CD4-positive, alpha-beta T cell treated with Interleukin-2 at 100 ng/mL for 4 hours (primary cell): ENCODE results near the gene GPR17.

Experiments used
- DNase-seq: peaks from one replicate; pipeline ENCODE4 v3.0.0-alpha.2; 2020; ENCODE audit warnings: low spot score

The GPR17 gene

DNA sequence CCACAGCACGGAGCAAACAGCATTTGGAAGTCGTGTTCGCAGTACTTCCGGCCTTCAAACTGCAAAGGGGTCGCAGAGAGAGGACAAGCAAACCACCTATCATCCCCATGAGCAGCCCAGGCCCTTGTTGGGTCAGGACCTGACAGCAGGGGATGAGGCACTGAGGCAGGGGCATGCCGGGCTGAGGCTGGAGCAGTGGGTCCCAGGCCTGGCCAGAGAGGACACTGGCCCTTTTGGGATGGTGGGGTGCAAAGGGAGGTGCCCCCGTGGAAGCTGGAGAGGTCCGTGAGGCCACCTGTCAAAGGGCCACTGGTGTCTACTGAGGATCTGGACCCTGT, 8.9 kb downstream of the GPR17 start:
- no peak for DNase-seq

DNA sequence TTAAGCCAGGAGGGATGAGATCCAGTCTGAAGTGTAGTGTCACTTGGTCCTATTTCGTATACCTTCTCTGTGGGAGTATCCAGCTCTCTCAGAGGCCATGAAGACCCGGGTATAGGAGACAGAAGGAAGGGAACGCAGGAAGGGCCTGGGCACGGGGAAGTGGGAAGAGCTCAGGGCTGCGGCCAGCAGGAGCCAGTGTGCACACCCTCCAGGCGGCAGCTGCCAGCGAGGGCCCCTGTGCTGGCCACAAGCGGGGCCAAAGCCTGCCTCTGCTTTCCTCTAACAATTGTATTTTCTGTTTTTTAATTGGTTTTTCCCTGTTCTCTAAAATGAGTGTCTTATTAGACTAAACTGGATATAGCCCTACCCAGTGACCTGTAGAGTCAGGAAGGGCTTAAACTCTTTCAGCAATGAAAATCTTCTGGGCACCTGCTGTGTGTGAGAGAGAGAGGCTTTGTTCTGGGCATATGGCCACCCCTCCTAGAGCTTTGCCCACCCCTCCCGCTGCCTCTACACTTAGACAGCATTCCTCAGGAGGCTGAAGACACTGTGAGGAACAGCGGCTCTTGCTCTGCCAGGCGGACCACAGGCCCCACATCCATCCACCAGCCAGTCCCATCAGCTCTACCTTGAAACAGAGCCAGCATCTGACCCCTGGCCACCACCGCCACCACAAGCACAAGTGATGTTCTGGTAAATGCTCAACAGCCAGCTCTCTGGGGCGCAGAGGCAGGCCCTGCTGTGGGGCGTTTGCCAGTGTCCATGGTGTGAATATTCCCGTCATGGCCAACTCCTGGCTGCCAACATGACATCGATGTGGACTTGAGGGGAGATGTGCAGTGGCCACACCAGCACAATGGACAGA, 9.5 kb downstream of the GPR17 start:
- DNase-seq: no peak

DNA sequence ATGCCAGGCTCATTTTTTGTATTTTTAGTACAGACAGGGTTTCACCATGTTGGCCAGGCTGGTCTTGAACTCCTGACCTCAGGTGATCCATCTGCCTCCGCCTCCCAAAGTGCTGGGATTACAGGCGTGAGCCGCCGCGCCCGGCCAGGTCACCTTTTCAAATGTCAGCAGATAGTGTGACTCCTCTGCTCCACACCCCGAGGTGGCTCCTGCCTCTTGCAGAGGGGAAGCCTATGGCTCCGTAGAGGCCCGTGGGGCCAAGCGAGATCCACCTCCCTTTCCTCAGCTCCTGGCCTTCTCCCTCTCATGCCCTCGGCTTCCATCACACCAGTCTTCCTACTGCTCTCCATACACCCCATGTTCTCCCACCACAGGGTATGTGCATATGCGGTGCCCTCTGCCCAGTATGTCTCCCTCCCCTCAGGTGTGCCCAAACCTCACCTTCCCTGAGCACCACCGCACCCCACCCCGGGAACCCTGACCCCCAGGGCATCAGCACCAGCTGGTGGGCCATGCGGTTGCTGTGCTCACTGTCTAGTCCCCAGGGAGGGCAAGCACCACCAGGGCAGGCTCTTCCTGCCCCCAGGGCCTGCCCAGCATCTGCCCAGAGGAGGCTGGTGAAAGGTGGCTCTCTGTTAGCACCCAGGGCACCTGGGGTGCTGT, 10.7 kb downstream of the GPR17 start:
- no peak for DNase-seq

DNA sequence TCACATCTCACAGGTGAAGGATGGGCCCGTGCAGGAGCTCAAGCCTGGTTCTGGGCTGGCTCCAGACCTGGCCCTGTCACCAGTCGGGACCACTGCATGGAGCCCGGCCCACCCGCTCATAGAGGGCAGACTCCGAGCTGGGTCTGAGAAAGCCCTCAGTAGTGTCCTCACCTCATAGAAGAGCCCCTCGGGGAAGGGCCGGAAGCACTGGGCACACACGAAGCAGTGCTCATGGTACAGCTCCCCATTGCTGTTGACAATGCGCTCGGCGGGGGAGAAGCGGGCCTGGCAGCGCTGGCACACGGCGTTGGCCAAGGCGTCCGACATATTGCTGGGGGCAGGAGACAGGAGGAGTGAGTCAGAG, 11.3 kb downstream of the GPR17 start:
- no peak for DNase-seq

DNA sequence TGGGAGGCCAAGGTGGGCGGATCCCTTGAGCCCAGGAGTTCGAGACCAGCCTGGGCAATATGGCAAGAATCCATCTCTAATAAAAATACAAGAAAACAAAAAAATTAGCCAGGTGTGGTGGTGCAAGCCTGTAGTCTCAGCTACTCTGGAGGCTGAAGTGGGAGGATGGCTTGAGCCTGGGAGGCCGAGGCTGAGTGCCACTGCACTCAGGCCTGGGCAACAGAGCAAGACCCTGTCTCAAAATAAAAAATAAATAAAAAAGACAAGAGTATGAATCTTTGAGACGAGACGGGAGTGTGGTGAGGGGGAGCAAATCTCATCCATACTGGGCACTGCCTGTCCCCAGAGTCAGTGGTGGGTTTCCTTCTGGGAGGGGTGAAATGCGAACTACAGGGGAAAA, 12.2 kb downstream of the GPR17 start:
- DNase-seq: no peak

DNA sequence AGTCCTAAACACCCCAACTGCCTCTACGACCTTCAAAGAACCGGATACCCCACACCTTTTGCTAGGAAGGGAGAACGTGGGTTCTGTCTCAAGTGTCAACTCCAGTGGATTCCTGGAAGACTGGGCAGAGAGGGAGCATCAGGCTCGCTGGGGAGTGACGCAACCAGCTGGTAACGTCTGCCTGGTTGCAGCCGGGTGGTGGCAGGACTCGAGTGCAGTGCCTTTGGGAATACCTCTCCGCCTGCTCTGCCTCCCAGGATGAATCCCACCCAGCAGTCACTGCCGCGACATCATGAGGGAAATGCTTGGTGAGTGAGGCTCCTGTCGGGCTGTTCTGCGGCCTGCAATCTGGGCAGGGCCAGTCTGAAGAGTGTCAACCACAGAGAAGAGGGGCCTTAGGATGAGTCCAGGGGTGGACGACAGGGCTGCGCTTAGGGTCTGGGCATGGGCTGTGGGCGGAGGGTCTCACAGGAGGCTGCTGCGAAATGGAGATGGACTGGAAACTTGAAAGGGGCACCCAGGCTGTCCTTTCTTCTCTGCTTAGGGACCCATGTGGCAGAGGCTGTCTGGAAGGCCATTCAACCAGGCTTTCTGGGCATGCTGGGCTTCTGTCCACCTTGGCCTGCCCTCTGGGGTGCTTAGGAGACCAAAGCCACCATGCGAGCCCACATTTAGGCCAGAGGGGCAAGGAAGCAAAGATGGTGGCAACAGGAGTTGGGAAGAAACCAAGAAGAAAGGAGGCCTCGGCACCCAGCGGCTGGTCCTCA, 12.9 kb downstream of the GPR17 start:
- no peak for DNase-seq

DNA sequence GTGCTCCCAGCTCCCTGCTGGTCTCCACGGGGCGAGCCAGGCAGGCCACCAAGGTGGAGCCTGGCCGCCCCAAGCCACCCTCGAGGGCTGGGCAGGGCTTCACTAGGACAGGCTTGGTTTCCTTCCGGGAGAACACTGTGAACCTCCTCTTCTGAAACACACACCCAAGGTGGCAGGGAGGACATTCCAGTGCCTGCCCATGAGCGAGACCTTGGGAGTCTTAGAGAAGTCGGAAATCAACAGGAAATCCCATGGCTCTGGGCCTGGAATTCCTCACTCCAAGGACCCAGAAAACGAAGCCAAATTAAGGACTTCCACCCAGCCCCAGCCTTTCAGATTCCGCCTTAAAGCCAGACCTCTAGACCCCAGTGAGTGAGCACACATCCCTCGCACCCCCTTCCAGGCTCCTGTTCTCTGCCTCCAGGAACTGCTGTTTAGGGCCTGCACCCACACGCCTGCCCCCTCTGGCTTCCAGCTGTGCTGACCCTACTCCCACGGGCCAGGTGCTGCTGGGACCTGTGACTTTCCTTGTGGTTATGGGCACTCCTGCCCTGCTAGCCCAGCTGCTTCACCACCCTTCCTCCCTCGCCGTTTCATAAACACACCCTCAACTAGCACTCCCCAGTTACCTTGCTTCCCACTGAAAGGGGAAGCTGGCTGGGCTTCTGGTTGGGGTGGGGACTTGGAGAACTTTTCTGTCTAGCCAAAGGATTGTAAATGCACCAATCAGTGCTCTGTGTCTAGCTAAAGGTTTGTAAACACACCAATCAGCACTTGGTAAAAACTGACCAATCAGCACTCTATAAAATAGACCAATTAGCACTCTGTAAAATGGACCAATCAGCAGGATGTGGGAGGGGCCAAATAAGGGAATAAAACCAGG, 13.7 kb downstream of the GPR17 start:
- DNase-seq: no peak

DNA sequence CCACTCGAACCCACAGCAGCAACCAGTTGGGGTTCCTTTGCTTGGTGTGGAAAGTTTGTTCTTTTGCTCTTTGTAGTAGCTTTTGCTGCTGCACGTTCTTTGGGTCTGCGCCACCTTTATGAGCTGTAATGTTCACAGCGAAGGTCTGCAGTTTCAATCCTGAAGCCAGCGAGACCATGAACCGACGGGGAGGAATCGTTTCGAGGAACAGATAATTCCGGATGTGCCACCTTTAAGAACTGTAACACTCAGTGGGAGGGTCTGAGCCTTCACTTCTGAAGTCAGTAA, 14.3 kb downstream of the GPR17 start:
- DNase-seq: no peak

DNA sequence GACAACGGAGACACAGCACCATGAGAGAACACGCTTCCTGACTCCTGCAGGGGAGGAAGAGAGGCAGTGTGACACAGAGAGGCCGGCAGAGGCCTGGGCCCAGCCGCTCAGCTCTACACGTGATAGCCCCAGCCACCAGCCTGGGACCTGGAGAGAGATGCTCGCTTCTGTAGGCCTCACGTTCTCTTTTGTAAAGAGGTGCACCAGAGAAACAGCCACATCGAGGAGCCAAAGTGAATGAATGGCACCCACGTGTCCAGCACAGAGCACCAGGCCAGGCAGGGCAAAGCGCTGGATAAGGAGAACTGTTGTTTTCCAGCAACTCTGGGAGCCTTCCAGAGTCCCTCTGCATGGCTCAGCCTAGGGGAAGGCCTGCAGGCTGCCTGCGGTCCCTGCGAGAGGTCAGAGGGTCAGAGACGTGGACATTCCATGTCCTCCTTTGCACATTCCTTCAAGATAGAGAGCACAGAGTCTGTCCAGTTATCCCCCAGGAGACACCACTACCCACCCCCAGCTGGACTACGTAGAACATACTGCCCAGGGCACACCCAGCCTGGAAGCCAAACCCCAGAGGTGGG, 15.2 kb downstream of the GPR17 start:
- no peak for DNase-seq

DNA sequence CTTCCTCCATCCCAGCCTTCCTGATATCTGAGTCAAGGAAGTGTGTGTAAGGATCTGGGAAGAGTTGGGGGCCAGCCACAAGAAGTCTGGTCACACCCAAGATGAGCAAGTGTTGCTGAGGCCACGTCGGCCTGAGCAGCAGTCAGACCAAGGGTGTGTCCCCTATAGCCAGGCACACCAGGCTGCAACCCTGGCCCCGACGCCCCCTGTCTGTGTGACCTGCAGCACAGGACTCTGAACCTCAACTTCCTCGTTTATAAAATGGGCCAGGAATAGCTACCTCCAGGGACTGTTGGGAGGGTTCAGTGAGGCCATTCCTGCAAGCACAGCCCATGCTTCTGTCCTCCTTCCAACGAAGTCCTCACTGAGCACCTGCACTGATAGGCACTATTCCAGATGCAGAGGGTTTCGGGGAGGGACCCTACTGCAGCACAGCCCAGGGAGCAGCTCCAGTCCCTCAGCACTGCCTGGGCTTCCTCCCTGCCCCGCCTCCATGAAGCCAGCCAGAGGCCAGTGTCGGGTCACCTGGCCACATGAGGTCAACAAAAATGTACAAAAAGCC, 16.1 kb downstream of the GPR17 start:
- DNase-seq: no peak

DNA sequence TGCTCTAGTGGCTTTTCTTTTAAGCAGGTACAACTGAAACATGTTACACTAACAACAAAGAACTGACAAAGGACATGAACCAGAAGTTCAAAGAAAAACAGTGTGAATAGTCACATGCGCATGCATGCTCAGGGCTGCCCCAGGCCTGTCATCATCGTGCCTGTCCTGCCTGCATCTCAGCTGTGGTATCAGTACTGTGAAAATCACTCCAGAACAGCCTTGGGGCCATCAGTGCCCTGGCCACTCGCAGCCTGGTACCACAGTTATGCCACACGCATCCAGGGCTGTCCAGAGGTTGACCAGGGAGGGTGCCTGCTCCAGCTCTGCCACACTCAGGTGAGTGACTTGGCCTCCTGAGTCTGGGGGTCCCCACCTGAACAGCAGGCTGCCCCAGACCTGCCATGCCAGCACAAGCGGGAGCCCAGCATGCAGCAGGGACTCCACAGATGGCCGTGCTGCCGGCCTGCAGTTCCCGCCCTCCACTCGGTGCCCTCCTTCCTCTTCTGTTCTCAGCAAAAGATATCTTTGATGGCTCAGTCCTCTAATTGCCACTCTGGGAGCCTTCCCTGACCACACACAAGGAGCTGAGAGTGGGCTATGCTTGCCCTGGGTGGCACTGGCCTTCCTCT, 17.1 kb downstream of the GPR17 start:
- DNase-seq: no peak

DNA sequence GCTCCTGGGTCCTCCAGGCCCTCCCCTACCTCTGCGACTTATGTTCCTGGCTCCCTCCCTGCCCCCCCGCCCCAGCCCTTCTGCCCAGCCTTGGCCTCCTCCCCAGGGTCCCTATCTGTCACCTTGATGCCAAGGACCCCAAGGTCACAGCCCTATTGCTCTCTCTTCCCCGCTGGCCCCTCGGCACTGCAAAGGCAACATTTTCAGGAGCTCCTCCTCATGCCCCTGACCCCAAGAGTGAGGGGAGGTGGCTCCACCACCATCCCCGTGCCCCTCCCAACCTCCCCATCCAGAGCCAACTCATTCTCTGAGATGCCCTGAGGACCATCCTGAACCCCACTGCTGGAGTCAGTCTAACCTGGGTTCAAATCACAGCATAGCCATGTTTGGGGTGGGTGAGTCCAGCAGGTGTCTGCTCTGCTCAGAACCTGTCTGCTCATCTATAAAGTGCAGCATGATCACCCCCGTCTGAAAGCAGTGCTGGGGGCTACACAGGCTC, 17.7 kb downstream of the GPR17 start:
- no peak for DNase-seq

DNA sequence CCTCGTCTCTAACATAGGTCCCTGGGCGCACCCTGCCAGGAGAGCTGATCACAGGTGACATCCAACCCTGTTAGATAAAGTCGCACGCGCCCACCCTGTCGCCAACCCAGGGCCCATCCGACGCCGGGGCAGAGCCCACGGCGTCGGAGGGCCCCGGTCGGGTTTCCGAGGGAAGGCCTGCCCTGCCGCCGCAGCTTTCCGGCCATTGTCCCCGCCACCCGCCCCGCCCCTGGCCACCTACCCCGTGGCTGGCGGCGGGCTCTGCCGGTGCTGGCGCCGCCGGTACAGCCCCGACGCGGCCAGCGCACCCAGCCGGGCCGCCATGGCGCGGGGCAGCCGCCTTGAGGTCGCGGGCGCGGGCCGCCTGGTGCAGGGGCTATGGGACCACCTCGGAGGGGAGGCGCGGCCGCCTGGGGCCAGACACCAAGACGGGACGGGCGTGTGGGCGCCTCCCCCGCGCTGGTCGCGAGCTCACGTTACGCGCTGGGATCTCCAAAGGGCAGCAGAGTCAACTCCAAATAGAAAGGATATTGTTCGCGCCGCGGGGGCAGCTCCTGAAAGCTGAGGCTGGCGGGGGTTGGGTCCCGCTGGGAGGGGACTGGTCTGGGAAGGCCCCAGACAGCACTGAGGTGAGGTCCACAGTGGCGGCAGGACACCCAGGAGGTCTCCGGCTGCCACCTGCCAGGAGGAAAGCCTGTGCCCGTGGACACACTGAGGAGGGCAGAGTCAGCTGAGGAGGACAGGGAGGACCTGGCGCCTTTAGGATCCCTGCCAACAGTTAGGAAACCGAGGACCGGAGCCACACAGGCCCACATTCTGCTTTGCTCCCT, 18.3 kb downstream of the GPR17 start:
- DNase-seq: no peak

DNA sequence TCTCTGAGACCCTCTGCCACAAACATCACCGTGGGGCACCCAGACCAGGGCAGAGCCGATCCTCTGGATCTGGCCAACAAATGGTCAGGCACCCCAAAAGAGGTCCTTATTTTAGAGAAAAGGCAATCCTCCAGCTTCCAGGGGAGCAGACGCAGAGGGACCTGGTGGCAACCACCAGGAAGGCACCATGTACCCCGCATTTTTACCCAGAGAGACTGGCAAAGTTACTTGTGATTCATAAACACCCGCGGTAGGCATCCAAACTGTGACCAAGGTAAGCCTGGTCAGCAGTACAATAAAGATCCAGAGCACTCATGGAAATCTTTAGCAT, 18.9 kb downstream of the GPR17 start:
- DNase-seq: no peak

DNA sequence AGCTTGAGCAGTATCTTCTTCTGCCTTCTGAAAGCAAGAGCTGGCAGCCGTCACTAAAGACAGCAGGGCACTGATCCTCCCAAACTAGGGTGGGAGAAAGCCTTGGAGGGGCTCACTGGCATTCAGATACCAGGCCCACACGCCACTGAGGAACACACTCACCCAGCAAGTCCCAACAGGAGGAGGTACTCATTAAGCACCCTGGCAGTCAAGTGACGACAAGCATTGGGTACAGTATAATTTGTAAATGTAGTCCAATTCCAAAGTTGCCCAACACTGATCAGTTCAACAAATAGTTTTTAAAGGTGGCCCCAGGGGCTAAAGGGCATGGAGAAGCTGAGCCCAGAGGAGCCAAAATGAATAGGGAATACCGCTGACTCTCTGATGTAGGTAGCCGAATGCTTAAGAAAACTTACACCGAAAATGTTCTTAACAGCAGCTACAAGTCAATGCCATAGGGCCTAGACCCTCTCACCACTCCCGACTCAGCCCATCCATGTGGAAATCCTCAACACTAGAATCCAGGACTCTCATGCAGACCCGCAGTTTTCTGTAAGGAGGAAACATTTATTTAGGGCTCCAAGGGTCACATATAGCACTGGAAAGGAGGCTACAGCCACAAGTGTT, 19.4 kb downstream of the GPR17 start:
- DNase-seq: no peak

DNA sequence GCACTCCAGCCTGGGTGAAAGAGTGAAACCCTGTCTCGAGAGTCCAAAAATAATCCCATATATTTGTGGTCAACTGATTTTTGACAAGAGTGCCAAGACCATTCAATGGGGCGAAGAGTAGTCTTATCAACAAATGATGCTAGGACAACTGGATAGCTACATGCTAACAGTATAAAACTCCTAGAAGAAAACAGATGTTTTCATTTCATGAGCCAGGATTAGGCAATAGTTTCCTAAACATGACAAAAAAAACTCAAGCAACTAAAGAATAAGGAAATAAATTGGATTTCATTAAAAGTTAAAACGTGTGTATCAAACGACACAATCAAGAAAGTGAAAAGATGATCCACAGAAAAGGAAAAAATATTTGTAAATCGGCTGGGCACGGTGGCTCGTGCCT, 23.1 kb downstream of the GPR17 start:
- DNase-seq: no peak

DNA sequence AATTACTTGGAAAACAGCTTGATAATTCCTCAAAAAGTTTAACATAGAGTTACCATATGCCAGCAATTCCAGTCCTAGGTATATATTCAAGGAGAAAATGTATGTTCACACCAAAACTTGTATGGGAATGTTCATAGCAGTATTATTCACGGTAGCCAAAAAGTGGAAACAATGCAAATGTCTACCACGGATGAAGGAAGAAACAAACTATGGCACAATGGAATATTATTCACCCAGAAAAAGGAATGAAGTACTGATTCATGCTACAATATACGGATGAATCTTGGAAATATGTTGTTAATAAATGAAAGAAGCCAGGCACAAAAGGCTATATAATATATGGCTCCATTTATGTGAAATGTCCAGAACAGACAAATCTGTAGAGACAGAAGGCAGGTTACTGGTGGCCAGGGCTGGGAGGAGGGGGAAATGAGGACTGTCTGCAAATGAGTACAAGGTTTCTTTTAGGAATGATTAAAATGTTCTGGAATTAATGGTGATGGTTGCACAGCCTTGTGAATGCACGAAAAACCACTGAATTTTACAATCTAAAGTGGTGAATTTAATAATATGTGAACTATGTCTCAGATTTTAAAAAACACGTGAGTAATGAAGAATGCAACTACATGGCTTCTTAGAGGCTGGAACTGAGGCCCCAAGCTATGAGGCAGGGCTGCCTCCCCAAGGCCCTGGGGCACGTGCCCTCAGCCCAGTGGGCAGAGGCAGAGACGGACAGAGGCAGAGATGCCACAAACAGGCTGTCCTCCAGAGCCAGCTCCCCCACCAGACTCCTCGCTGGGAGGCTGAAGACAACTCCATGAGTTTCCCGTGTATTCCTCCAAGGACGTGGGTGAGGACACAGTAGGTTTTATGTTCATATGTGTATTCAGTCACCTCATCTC, 24.4 kb downstream of the GPR17 start:
- no peak for DNase-seq

DNA sequence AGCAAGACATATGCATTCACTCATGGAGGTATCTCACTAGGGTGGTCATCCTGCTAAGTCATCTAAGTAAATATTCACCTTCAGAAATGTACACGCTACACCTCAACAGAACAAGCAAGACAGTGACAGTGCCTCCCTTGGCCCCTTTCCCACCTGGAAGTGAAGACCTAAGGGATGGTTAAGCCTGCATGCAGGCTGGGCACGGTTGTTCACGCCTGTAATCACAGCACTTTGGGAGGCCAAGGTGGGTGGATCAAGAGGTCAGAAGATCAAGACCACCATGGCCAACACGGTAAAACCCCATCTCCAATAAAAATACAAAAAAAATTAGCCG, 25.0 kb downstream of the GPR17 start:
- DNase-seq: no peak
